Mesenteric fat pad (tissue), 1 donor: ENCODE measurements around the gene ZNF248. TPM values are rescaled to one million over a fixed set of nuclear protein-coding genes. Genes with fewer than 3 reads are reported as not detected.

ENCODE experiments used
- DNase-seq: peaks from one replicate; pipeline ENCODE4 v3.0.0-alpha.2; 2020; ENCODE audit warnings: low spot score
- total RNA-seq: library from RNA; stranded (reverse); fragmentation: NEBNext Ultra II Directional; extraction: Animal tissue kit (Norgen Biotek cat#: 25700); gene quantifications from one replicate; pipeline ENCODE4 v1.2.1, GENCODE V29; 2021
- donor health status: DM: yes; HTN: yes; CAD: no.

The ZNF248 gene
- total RNA-seq, 1 donor from 2014 or later: 6.8 TPM

- DNase-seq: no peak
Observed at GRCh38 chr10:37826806-37827205, 30.6 kb downstream of the ZNF248 start.

- no peak for DNase-seq
Observed at GRCh38 chr10:37821237-37821636, 36.2 kb downstream of the ZNF248 start.

GRCh38 chr10:37819797-37820196 is 37.6 kb downstream of the ZNF248 start:
- DNase-seq: no peak

- no peak for DNase-seq
Observed at GRCh38 chr10:37816290-37816689, 41.1 kb downstream of the ZNF248 start.

GRCh38 chr10:37813763-37814162 is 43.6 kb downstream of the ZNF248 start:
- no peak for DNase-seq

GRCh38 chr10:37812290-37812689 is 45.1 kb downstream of the ZNF248 start:
- no peak for DNase-seq

- no peak for DNase-seq
Observed at GRCh38 chr10:37803269-37803668, 54.1 kb downstream of the ZNF248 start.

- no peak for DNase-seq
Observed at GRCh38 chr10:37801557-37801956, 55.9 kb downstream of the ZNF248 start.

GRCh38 chr10:37794305-37794976 is 63.0 kb downstream of the ZNF248 start:
- no peak for DNase-seq

- no peak for DNase-seq
Observed at GRCh38 chr10:37789590-37789989, 67.8 kb downstream of the ZNF248 start.

GRCh38 chr10:37784678-37785077 is 72.7 kb downstream of the ZNF248 start:
- no peak for DNase-seq

GRCh38 chr10:37780536-37780935 is 76.9 kb downstream of the ZNF248 start:
- no peak for DNase-seq

- DNase-seq: no peak
Observed at GRCh38 chr10:37777056-37777455, 80.4 kb downstream of the ZNF248 start.

GRCh38 chr10:37775612-37776011 is 81.8 kb downstream of the ZNF248 start:
- no peak for DNase-seq

- DNase-seq: no peak
Observed at GRCh38 chr10:37774351-37774750, 83.1 kb downstream of the ZNF248 start.

GRCh38 chr10:37765216-37765615 is 92.2 kb downstream of the ZNF248 start:
- no peak for DNase-seq

- DNase-seq: no peak
Observed at GRCh38 chr10:37763132-37763531, 94.3 kb downstream of the ZNF248 start.

- no peak for DNase-seq
Observed at GRCh38 chr10:37762287-37762686, 95.1 kb downstream of the ZNF248 start.

- no peak for DNase-seq
Observed at GRCh38 chr10:37760817-37761216, 96.6 kb downstream of the ZNF248 start.

GRCh38 chr10:37758074-37758473 is 99.3 kb downstream of the ZNF248 start:
- no peak for DNase-seq

GRCh38 chr10:37754538-37755323 is 102.7 kb downstream of the ZNF248 start:
- DNase-seq: no peak

GRCh38 chr10:37752334-37752875 is 105.0 kb downstream of the ZNF248 start:
- no peak for DNase-seq

GRCh38 chr10:37748170-37748569 is 109.2 kb downstream of the ZNF248 start:
- DNase-seq: no peak
